HG03442 (cell line): ENCODE data around the gene GRK6.
"Not testable (repeated sequence)": the region's sequence is repeated elsewhere in the genome, so short reads cannot be mapped to it uniquely, and the experiment has no call there.

Experiments
- ATAC-seq: cut with Tn5 transposase; IDR thresholded peaks from one replicate; pipeline ENCODE4 v1.9.1; 2021; ENCODE audit warnings: mild to moderate bottlenecking, moderate library complexity; ENCODE audit not compliant: unreplicated experiment

The GRK6 gene

GRCh38 chr5:177397875-177398390 lies 28.5 kb upstream of the GRK6 start:
- ATAC-seq: no peak

GRCh38 chr5:177399997-177400868 lies 26.2 kb upstream of the GRK6 start, which contains the start of gene PFN3:
TSS of gene PFN3 (minus strand) at chr5:177400661. CDS start at chr5:177400576, 85 bp downstream.
- ATAC-seq: no peak

GRCh38 chr5:177402271-177403043 lies 24.0 kb upstream of the GRK6 start:
- ATAC-seq: no peak

GRCh38 chr5:177403102-177403791 lies 23.2 kb upstream of the GRK6 start:
- peak; percentile 13 for ATAC-seq

- peak; percentile 64 for ATAC-seq
Observed at GRCh38 chr5:177403792-177404640, 22.5 kb upstream of the GRK6 start.

- ATAC-seq: no peak
Observed at GRCh38 chr5:177404641-177405179, 21.8 kb upstream of the GRK6 start.

- ATAC-seq: no peak
Observed at GRCh38 chr5:177405312-177405711, 21.2 kb upstream of the GRK6 start.

- no peak for ATAC-seq
Observed at GRCh38 chr5:177405805-177406204, 20.7 kb upstream of the GRK6 start.

GRCh38 chr5:177409043-177409801 lies 17.3 kb upstream of the GRK6 start, which contains the start of gene F12:
TSS of gene F12 (minus strand) at chr5:177409564. CDS start at chr5:177409527, 37 bp downstream.
- ATAC-seq: no peak

GRCh38 chr5:177410575-177410974 lies 15.9 kb upstream of the GRK6 start:
- no peak for ATAC-seq

- ATAC-seq: peak; percentile 63
Observed at GRCh38 chr5:177412603-177413233, 13.8 kb upstream of the GRK6 start.

GRCh38 chr5:177414481-177414880 lies 12.0 kb upstream of the GRK6 start:
- no peak for ATAC-seq

- not testable (repeated sequence) for ATAC-seq
Observed at GRCh38 chr5:177417081-177417480, 9.4 kb upstream of the GRK6 start.

GRCh38 chr5:177419046-177419445 lies 7.4 kb upstream of the GRK6 start:
- no peak for ATAC-seq

GRCh38 chr5:177420472-177420871 lies 6.0 kb upstream of the GRK6 start:
- ATAC-seq: not testable (repeated sequence)

GRCh38 chr5:177421062-177421798 lies 5.2 kb upstream of the GRK6 start:
- ATAC-seq: no peak

GRCh38 chr5:177423671-177424070 lies 2.8 kb upstream of the GRK6 start:
- no peak for ATAC-seq
